Breast epithelium (tissue), 3 donors: ENCODE data around the gene RABL2A.
"Not testable (repeated sequence)": the region's sequence is repeated elsewhere in the genome, so short reads cannot be mapped to it uniquely, and the experiment has no call there.

ENCODE experiments used
- CTCF ChIP-seq, 3 donors: fragments of 450-650 bp; IDR thresholded peaks; one replicate each; pipeline ENCODE4 v1.5.1; 2016 to 2017; ENCODE audit warnings: antibody characterized with exemption in 3 of 3, mild to moderate bottlenecking in 3 of 3, moderate library complexity in 3 of 3
- POLR2A ChIP-seq: fragments of 450-650 bp; IDR thresholded peaks from one replicate; pipeline ENCODE4 v1.6.1; 2016; ENCODE audit warnings: antibody characterized with exemption, mild to moderate bottlenecking, moderate library complexity

- TF ChIP-seq POLR2A; CTCF (IDR thresholded peaks at IDR 0.05): not testable (repeated sequence)
Measured at GRCh38 chr2:113621002-113621401, 6.1 kb upstream of the RABL2A start.
